GM18505 (cell line): Measurements from ENCODE around the gene C22orf39.

Source experiments
- ATAC-seq: cut with Tn5 transposase; IDR thresholded peaks from one replicate; pipeline ENCODE4 v1.9.1; 2021; ENCODE audit not compliant: unreplicated experiment
- POLR2A ChIP-seq: IDR thresholded peaks from 4 replicates; pipeline ENCODE4 v1.6.1; 2011; ENCODE audit warnings: borderline replicate concordance; ENCODE audit not compliant: insufficient read depth, insufficient read length; ENCODE audit errors: extremely low read depth

The C22orf39 gene

GRCh38 chr22:19447330-19448075 lies at the start of gene C22orf39:
Gene C22orf39 (minus strand): TSS chr22:19447711. CDS start chr22:19447688, 23 bp downstream.
- peak; percentile 83 for TF ChIP-seq POLR2A

GRCh38 chr22:19497245-19497644 lies 49.7 kb upstream of the C22orf39 start:
- ATAC-seq: no peak
- TF ChIP-seq POLR2A: no peak

More at GRCh38 chr22:19447330-19448075, at the start of gene C22orf39:
- peak; percentile 79 for ATAC-seq

- no peak for TF ChIP-seq POLR2A
- ATAC-seq: no peak
These were observed 48.8 kb upstream of the C22orf39 start for GRCh38 chr22:19496324-19496630.

GRCh38 chr22:19495562-19496323 lies 48.2 kb upstream of the C22orf39 start:
- no peak for TF ChIP-seq POLR2A
- ATAC-seq: no peak

GRCh38 chr22:19494676-19495173 lies 47.2 kb upstream of the C22orf39 start:
- no peak for TF ChIP-seq POLR2A
- no peak for ATAC-seq

- TF ChIP-seq POLR2A: no peak
These were observed 46.6 kb upstream of the C22orf39 start for GRCh38 chr22:19494001-19494560.

GRCh38 chr22:19492504-19493174 lies 45.1 kb upstream of the C22orf39 start:
- no peak for TF ChIP-seq POLR2A

More at GRCh38 chr22:19494001-19494560, 46.6 kb upstream of the C22orf39 start:
- no peak for ATAC-seq

GRCh38 chr22:19490628-19491230 lies 43.2 kb upstream of the C22orf39 start:
- TF ChIP-seq POLR2A: no peak
- ATAC-seq: no peak

More at GRCh38 chr22:19492504-19493174, 45.1 kb upstream of the C22orf39 start:
- ATAC-seq: no peak

GRCh38 chr22:19488884-19489843 lies 41.7 kb upstream of the C22orf39 start:
- no peak for TF ChIP-seq POLR2A
- ATAC-seq: no peak

GRCh38 chr22:19488285-19488684 lies 40.8 kb upstream of the C22orf39 start:
- no peak for ATAC-seq
- TF ChIP-seq POLR2A: no peak

- no peak for ATAC-seq
- no peak for TF ChIP-seq POLR2A
These were observed 36.2 kb upstream of the C22orf39 start for GRCh38 chr22:19483481-19484244.

- no peak for TF ChIP-seq POLR2A
- no peak for ATAC-seq
These were observed 34.8 kb upstream of the C22orf39 start for GRCh38 chr22:19482297-19482696.

- ATAC-seq: no peak
- TF ChIP-seq POLR2A: no peak
These were observed 33.3 kb upstream of the C22orf39 start for GRCh38 chr22:19480789-19481188.
